ENCODE measurements around the gene SGIP1.
A peak's percentile ranks its signal among the peaks of the same experiment; 100 is the strongest.
"Not testable (repeated sequence)": the region's sequence is repeated elsewhere in the genome, so short reads cannot be mapped to it uniquely, and the experiment has no call there.

Gene SGIP1

GRCh38 chr1:66779475-66780078, 245.6 kb downstream of the SGIP1 start:
- Histone ChIP-seq H3K4me1 (ENCODE audit: insufficient read depth, low read length, severe bottlenecking) (no peaks in the 10 kb centered on the region), H3K4me2 (ENCODE audit: low read length) (no peak overlapping the region), H3K9ac (ENCODE audit: low read length) (no peak overlapping the region), H3K27ac (ENCODE audit: low read depth, low read length, poor library complexity, severe bottlenecking) (no peak overlapping the region), H3F3A (ENCODE audit: insufficient read depth, low read length) (no peaks in the 10 kb centered on the region), H3K4me3 (ENCODE audit: low read depth, low read length, poor library complexity, severe bottlenecking) (no peak overlapping the region), H3K9me2 (ENCODE audit: low read depth, low read length) (no peaks in the 10 kb centered on the region), H3K9me3 (ENCODE audit: low read length) (no peaks in the 10 kb centered on the region), H3K27me3 (ENCODE audit: insufficient read depth, low read length) (no peaks in the 10 kb centered on the region), H3K79me2 (ENCODE audit: insufficient read depth, low read length) (no peaks in the 10 kb centered on the region), H3K36me3 (ENCODE audit: insufficient read depth, low read length) (no peaks in the 10 kb centered on the region), H4K20me1 (ENCODE audit: insufficient read depth, low read length) (no peaks in the 10 kb centered on the region), H2AFZ (ENCODE audit: low read length) (no peak overlapping the region)
- TF ChIP-seq EZH2 (IDR thresholded peaks at IDR 0.05; ENCODE audit: borderline replicate concordance, low read length) (no peak), CTCF (IDR thresholded peaks at IDR 0.05; ENCODE audit: low read length) (no peak)

- not testable (repeated sequence) for H3K9me2 ChIP-seq (ENCODE audit: low read depth, low read length); H3K36me3 ChIP-seq (ENCODE audit: insufficient read depth, low read length); H3K27me3 ChIP-seq (ENCODE audit: insufficient read depth, low read length); H3F3A ChIP-seq (ENCODE audit: insufficient read depth, low read length); H3K27ac ChIP-seq (ENCODE audit: low read depth, low read length, poor library complexity, severe bottlenecking); H2AFZ ChIP-seq (ENCODE audit: low read length); H3K4me3 ChIP-seq (ENCODE audit: low read depth, low read length, poor library complexity, severe bottlenecking); H4K20me1 ChIP-seq (ENCODE audit: insufficient read depth, low read length); H3K9me3 ChIP-seq (ENCODE audit: low read length); H3K79me2 ChIP-seq (ENCODE audit: insufficient read depth, low read length); H3K4me2 ChIP-seq (ENCODE audit: low read length); H3K9ac ChIP-seq (ENCODE audit: low read length)
- H3K4me1 ChIP-seq (ENCODE audit: insufficient read depth, low read length, severe bottlenecking) = peaks cover 12% of the 10 kb centered on the region
Observed at GRCh38 chr1:66785800-66786199, 251.8 kb downstream of the SGIP1 start.

- Histone ChIP-seq H2AFZ (ENCODE audit: low read length) (no peak overlapping the region), H3K36me3 (ENCODE audit: insufficient read depth, low read length) (no peaks in the 10 kb centered on the region), H3K27me3 (ENCODE audit: insufficient read depth, low read length) (no peaks in the 10 kb centered on the region), H3K9me3 (ENCODE audit: low read length) (no peaks in the 10 kb centered on the region), H3K9me2 (ENCODE audit: low read depth, low read length) (no peaks in the 10 kb centered on the region), H3K79me2 (ENCODE audit: insufficient read depth, low read length) (no peaks in the 10 kb centered on the region), H3F3A (ENCODE audit: insufficient read depth, low read length) (no peaks in the 10 kb centered on the region), H3K27ac (ENCODE audit: low read depth, low read length, poor library complexity, severe bottlenecking) (no peak overlapping the region), H3K9ac (ENCODE audit: low read length) (no peak overlapping the region), H4K20me1 (ENCODE audit: insufficient read depth, low read length) (no peaks in the 10 kb centered on the region), H3K4me1 (ENCODE audit: insufficient read depth, low read length, severe bottlenecking) (peaks cover 12% of the 10 kb centered on the region), H3K4me3 (ENCODE audit: low read depth, low read length, poor library complexity, severe bottlenecking) (no peak overlapping the region), H3K4me2 (ENCODE audit: low read length) (0 out of 2 replicates have a peak overlapping the region, but pooled peaks have one; percentile 1)
- TF ChIP-seq CTCF (IDR thresholded peaks at IDR 0.05; ENCODE audit: low read length) (no peak), EZH2 (IDR thresholded peaks at IDR 0.05; ENCODE audit: borderline replicate concordance, low read length) (no peak)
Observed at GRCh38 chr1:66787641-66788040, 253.7 kb downstream of the SGIP1 start.
